ENCODE results near the gene STX8.

STX8 gene

GRCh38 chr17:9224485-9224884 lies 351.1 kb downstream of the STX8 start:
- no peak for TF ChIP-seq GATA2 (IDR thresholded peaks at IDR 0.05; ENCODE audit: low read depth, low read length)
- TF ChIP-seq GATA3 (IDR thresholded peaks at IDR 0.05; ENCODE audit: low read depth, low read length), result no peak

DNA sequence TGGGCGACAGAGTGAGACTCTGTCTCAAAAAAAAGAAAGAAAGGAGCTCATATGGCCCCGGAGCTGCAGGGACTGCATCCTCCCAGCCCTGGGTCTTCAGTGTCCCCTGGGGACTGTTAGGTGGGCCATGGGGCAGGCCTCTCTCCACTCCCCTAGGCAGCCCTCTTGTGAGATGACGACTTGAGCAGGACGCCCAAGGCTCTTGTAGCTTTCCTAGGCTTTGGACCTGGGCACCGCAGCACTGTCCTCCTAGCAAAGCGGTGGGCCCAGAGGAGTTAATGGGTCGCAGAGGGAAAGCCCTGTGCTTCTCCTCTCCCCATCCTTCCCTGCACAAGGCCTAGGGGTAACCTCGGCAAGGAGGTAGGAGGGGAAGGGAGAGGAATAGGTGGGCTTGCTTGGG lies 352.1 kb downstream of the STX8 start:
- TF ChIP-seq GATA2 (IDR thresholded peaks at IDR 0.05; ENCODE audit: low read depth, low read length), result no peak
- no peak for TF ChIP-seq GATA3 (IDR thresholded peaks at IDR 0.05; ENCODE audit: low read depth, low read length)

GRCh38 chr17:9221922-9222180 lies 353.8 kb downstream of the STX8 start:
- TF ChIP-seq GATA2 (IDR thresholded peaks at IDR 0.05; ENCODE audit: low read depth, low read length) (no peak), GATA3 (IDR thresholded peaks at IDR 0.05; ENCODE audit: low read depth, low read length) (no peak)

GRCh38 chr17:9221147-9221921 lies 354.3 kb downstream of the STX8 start:
- TF ChIP-seq GATA2 (IDR thresholded peaks at IDR 0.05; ENCODE audit: low read depth, low read length) (no peak), GATA3 (IDR thresholded peaks at IDR 0.05; ENCODE audit: low read depth, low read length) (no peak)

DNA sequence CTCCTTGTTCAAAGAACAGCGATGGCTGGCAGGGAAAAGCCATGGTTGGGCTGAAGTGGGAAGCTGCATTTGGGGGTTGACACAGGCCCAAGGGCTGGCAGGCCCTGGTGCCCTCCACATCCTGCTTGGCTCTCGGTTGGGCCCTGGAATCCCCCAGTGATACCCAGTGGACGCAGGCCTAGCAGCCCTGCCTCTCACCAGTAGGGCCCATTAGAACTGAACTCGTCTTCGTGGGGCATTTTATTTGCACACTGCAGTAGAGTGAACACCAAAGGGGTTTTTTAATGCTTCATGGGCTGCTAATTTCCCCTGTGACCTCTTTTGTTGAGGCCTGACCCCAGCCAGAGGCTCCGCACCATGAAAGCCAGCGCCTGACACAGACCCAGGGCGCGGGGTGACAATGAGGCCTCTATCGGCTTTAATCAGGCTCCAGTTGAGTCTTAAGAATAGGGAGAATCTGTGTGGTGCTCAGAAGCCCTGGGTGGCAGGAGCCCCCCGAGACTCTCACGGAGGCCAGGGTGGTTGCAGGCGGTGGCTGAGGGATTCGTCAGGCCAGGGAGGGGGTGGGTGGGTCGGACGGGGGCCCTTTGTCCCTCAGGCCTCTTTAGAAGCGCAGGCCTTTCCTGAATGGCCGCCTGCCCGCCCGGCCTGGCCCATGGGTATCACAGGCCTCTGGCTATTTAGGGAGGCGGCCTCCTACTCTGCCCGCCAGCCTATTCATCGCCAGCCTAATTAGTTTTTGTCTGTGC lies 355.0 kb downstream of the STX8 start:
- no peak for TF ChIP-seq GATA3 (IDR thresholded peaks at IDR 0.05; ENCODE audit: low read depth, low read length)
- no peak for TF ChIP-seq GATA2 (IDR thresholded peaks at IDR 0.05; ENCODE audit: low read depth, low read length)

DNA sequence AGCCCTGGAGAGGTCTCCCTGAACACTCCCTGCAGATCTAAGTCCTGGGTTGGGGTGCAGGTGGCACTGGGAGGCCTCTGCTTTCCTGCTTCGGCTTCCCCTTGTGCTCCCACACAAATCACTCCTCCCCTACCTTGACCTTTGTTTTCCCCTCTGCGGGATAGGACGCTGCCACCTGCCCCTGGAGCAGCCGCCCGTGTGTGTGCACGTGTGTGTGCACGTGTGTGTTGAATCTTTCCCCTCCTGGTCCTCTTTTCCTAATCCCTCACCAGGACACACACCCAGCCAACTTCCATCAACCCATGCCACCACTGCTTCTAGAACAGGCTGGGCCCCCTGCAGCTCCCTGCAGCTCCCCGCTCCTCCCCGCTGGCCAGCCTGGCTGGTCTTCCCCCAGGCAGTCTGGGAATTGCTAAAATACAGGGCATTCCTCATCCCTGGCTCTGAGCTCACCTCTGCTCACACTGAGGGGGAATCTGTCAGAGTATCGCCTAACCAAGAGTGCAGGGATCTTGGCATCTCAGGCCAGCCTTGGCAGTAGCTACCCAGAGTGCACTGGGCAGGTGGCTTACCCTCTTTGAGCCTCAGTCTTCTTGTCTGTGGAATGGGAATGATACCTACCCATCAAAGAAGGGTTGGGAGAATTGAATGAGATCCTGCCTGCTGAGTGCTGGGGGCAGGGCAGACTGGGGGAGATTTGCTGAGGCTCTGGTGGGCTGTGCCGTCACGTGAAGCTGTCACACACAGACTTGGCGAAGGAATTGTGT lies 355.8 kb downstream of the STX8 start:
- TF ChIP-seq GATA2 (IDR thresholded peaks at IDR 0.05; ENCODE audit: low read depth, low read length) (no peak), GATA3 (IDR thresholded peaks at IDR 0.05; ENCODE audit: low read depth, low read length) (no peak)

DNA sequence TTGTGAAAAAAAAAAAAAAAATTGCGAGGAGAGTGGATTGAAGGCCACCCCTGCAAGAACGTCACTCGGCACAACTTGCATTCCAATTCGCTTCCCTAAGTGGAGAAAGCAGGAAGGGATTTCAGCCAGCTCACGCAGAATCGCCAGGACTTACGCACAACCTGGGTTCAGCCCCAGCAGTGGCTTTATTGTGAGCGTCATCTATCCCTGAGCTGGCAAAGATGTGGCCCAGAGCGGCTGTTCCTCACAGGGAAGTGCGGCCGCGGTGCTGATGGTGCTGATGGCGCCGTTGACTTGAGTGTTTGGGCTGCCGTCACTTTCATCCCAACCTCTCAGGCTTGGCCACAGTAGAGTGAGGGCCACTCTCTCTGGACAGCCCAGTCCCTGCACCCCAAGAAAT lies 356.7 kb downstream of the STX8 start:
- no peak for TF ChIP-seq GATA3 (IDR thresholded peaks at IDR 0.05; ENCODE audit: low read depth, low read length)
- TF ChIP-seq GATA2 (IDR thresholded peaks at IDR 0.05; ENCODE audit: low read depth, low read length), result no peak

DNA sequence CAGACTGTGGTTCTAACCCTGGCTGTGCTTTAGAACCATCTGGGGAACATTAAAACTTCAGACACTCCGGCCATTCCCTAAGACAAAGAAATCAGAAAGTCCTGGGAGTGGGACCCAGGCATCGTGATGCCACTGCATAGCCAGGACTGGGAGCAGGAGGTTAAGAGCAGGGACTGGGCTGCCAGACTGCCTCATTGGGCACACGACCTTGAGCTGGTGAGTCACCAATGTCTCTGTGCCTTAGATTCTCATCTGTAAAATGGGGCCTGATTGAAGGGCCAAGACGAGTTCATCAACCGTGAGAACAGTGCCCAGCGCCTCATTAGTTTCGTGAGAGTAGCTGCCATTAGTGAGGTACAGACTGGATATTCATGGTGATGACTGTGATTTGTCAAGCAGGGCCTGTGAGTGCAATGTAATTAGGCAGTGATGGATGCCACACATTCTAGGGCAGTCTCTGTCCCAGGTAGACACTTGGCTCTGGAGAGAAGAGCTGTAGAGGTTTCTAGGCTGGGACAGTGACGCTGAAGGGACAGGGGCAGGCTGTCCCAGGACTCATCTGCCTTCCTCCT lies 357.5 kb downstream of the STX8 start:
- TF ChIP-seq GATA3 (IDR thresholded peaks at IDR 0.05; ENCODE audit: low read depth, low read length) (no peak), GATA2 (IDR thresholded peaks at IDR 0.05; ENCODE audit: low read depth, low read length) (no peak)

DNA sequence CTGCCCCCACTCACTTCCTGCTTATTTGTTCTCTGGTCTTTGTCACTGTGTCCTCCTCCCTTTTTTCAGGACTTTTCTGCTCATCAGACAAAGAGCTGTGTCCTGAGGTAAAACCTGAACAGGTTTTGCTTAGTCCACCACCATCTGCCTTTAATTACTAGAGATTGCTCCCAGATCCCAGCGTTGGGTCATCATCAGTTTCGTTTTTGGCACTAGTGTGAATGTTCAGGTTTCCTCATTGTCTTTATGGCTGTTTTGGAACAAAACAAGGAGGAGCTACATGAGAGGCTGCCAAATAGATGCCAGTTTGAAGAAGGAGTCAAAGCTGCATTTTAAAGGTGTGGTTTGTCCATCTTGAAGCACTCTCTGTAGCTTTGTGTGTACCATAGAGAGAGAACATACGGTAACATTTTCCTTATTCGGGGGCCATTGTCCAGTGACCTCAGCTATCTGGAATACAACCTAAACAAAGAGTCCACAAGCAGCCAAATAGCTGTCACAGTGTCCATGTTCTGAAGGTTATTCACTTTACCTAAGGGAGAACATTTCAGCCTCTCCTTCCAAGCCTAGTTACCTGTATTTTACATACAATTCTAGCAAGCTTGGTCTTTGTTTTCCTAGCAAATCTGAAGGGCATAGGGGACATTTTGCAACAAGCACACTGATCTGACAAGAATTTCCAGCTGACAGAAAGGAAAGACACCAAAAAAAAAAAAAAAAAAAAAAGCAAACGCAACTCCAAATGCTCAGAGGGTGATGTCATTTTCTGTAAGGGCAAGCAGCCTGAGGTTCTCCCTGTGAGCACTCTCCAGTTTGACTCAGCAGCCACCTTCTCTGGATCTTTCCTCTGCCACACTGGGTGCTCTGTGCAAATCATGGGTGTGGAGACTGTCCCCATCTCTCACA lies 358.2 kb downstream of the STX8 start:
- TF ChIP-seq GATA2 (IDR thresholded peaks at IDR 0.05; ENCODE audit: low read depth, low read length), result no peak
- no peak for TF ChIP-seq GATA3 (IDR thresholded peaks at IDR 0.05; ENCODE audit: low read depth, low read length)

DNA sequence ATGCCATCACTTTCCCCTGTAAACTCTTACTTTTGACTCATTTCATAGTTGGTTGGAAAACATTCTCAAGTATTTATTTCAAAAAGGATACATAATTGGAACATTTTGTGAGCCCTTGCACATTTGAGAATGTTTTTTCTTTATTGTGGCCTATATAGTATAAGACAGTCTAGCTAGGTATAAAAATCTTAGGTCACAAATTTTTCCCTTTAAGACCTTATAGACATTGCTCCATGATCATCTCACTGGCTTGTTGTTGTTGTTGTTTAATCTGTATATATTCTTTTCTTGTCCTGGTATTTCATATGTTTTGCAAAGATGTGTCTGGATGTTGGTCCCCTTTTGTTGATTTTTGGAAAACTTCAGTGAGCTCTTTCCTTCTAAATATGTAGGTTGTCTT lies 360.2 kb downstream of the STX8 start:
- TF ChIP-seq GATA3 (IDR thresholded peaks at IDR 0.05; ENCODE audit: low read depth, low read length) (no peak), GATA2 (IDR thresholded peaks at IDR 0.05; ENCODE audit: low read depth, low read length) (no peak)

GRCh38 chr17:9213303-9213640 lies 362.3 kb downstream of the STX8 start:
- TF ChIP-seq GATA2 (IDR thresholded peaks at IDR 0.05; ENCODE audit: low read depth, low read length) (no peak), GATA3 (IDR thresholded peaks at IDR 0.05; ENCODE audit: low read depth, low read length) (no peak)

DNA sequence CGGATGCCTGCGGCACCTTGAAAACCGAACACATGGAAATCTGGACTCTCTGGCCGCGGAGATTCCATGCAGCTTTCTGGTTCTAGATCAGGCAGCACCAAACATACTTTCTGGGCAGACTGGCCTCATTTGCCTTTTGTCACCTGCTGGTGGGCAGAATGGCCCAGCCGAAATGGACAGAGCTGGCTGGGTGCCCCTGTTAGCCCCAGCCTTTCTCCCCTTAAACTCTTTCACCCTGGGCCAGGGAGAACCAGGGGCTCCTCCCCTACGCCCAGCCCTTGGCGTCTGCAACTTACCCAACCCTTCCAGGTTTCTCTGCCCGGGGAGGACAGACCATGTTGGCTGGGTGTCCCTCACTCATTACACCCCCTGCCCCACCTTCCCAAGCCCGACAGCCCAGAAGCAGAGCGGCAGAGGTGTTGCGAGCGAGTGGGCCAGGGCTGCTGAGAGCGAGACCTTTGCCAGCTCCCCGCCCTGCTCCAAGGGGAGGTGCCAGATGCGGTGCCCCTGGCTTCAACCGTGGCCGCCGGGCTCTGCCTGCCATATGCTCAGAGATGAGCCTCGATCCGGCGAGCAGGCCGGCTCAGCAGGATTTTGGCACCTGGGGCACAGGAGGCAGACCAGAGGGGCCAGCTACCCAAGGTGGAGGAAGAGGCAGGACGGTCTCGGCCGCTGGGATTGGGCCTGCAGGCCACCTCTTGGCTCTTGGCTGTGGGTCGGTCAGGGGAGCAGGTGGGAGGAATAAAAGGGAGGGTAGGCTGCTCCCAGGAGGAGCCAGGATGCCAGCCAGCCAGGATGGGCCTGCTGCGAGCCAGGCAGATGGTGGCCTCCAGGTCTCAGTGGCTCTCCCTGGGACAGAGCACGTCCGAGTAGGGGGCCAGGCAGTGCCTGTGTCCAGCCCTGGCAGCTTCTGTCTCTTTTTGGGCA lies 363.0 kb downstream of the STX8 start:
- TF ChIP-seq GATA2 (IDR thresholded peaks at IDR 0.05; ENCODE audit: low read depth, low read length) (no peak), GATA3 (IDR thresholded peaks at IDR 0.05; ENCODE audit: low read depth, low read length) (no peak)

Data from SH-SY5Y (cell line).